Neural crest cell (in vitro differentiated cells): ENCODE measurements around the gene HPN. TPM values are rescaled to one million over a fixed set of nuclear protein-coding genes. Genes with fewer than 3 reads are reported as not detected.
A peak's percentile ranks its signal among the peaks of the same experiment; 100 is the strongest.
"Not testable (repeated sequence)": the region's sequence is repeated elsewhere in the genome, so short reads cannot be mapped to it uniquely, and the experiment has no call there.

Experiments
- DNase-seq: peaks from one replicate; pipeline ENCODE4 v3.0.0; 2021; ENCODE audit warnings: low read depth, mixed read lengths, low spot score
- H3K27ac Mint-ChIP-seq: one replicate; pipeline ENCODE4 v1.8.0; 2021; ENCODE audit warnings: mild to moderate bottlenecking, mixed read lengths; ENCODE audit not compliant: unreplicated experiment
- H3K27me3 Mint-ChIP-seq: 2 replicates; pipeline ENCODE4 v1.8.0; 2021; ENCODE audit warnings: low read depth, mild to moderate bottlenecking, mixed read lengths
- H3K36me3 Mint-ChIP-seq: 2 replicates; pipeline ENCODE4 v1.8.0; 2021; ENCODE audit warnings: low read depth, mild to moderate bottlenecking, mixed read lengths
- H3K4me1 Mint-ChIP-seq: 2 replicates; pipeline ENCODE4 v1.8.0; 2021; ENCODE audit warnings: mixed read lengths
- H3K4me3 Mint-ChIP-seq: one replicate; pipeline ENCODE4 v1.8.0; 2021; ENCODE audit warnings: mild to moderate bottlenecking, mixed read lengths
- H3K9me3 Mint-ChIP-seq: 2 replicates; pipeline ENCODE4 v1.8.0; 2021; ENCODE audit warnings: mixed read lengths
- CTCF ChIP-seq: fragments of 200-600 bp; sonication (generic); conservative IDR thresholded peaks from 2 replicates; pipeline ENCODE4 v1.5.0; 2021; ENCODE audit warnings: antibody characterized with exemption, mild to moderate bottlenecking
- long read RNA-seq: library from polyadenylated mRNA; unstranded; transcript quantifications from one replicate; pipeline ENCODE4 v2.0.0, GENCODE V29; 2020
- total RNA-seq: library from RNA; stranded (reverse); gene quantifications from 2 replicates; pipeline ENCODE4 v1.2.1, GENCODE V29; 2021

Gene HPN
- 0.26 and 0.27 TPM in 2 replicates for total RNA-seq
- long read RNA-seq = 0 reads

- Mint-ChIP-seq H3K27ac (no peak within 1 kb of the TSS), H3K27me3 (no peaks in the 10 kb centered on the region), H3K36me3 (no peaks in the 10 kb centered on the region), H3K4me1 (peaks cover 23% of the 10 kb centered on the region), H3K9me3 (no peaks in the 10 kb centered on the region), H3K4me3 (peak within 1 kb of the TSS; percentile 49)
- no peak for TF ChIP-seq CTCF
- no peak for DNase-seq
These were observed at the start of gene HPN for GRCh38 chr19:35041548-35042055. Gene HPN, plus strand, starts transcription at chr19:35041721. Its CDS starts 786 bp downstream, at chr19:35042507.

- H3K9me3 Mint-ChIP-seq, H3K4me1 Mint-ChIP-seq, H3K36me3 Mint-ChIP-seq, DNase-seq, H3K27ac Mint-ChIP-seq, H3K27me3 Mint-ChIP-seq, H3K4me3 Mint-ChIP-seq: not testable (repeated sequence)
These were observed 48.9 kb upstream of the HPN start for GRCh38 chr19:34992582-34992981.

- no peak overlapping the region for H3K4me3 Mint-ChIP-seq
- peaks cover 15% of the 10 kb centered on the region for H3K4me1 Mint-ChIP-seq
- peaks cover 2% of the 10 kb centered on the region for H3K27me3 Mint-ChIP-seq
- H3K36me3 Mint-ChIP-seq = no peaks in the 10 kb centered on the region
- no peak for TF ChIP-seq CTCF
- no peak for DNase-seq
- H3K9me3 Mint-ChIP-seq = no peaks in the 10 kb centered on the region
- no peak overlapping the region for H3K27ac Mint-ChIP-seq
These were observed 47.3 kb upstream of the HPN start for GRCh38 chr19:34994286-34994642.

GRCh38 chr19:34994643-34995541 lies 46.6 kb upstream of the HPN start:
- TF ChIP-seq CTCF = no peak
- Mint-ChIP-seq H3K4me3 (no peak overlapping the region), H3K27ac (no peak overlapping the region)

GRCh38 chr19:34995551-34995950 lies 46.0 kb upstream of the HPN start:
- H3K27me3 Mint-ChIP-seq = peaks cover 2% of the 10 kb centered on the region
- H3K9me3 Mint-ChIP-seq = no peaks in the 10 kb centered on the region
- DNase-seq = no peak
- no peaks in the 10 kb centered on the region for H3K36me3 Mint-ChIP-seq
- TF ChIP-seq CTCF = no peak
- peaks cover 19% of the 10 kb centered on the region for H3K4me1 Mint-ChIP-seq
- no peak overlapping the region for H3K27ac Mint-ChIP-seq
- no peak overlapping the region for H3K4me3 Mint-ChIP-seq

More at GRCh38 chr19:34994643-34995541, 46.6 kb upstream of the HPN start:
- Mint-ChIP-seq H3K9me3 (no peaks in the 10 kb centered on the region), H3K36me3 (no peaks in the 10 kb centered on the region), H3K27me3 (peaks cover 2% of the 10 kb centered on the region), H3K4me1 (peaks cover 19% of the 10 kb centered on the region)
- DNase-seq = no peak

- no peak for TF ChIP-seq CTCF
- H3K27me3 Mint-ChIP-seq = peaks cover 2% of the 10 kb centered on the region
- peaks cover 32% of the 10 kb centered on the region for H3K4me1 Mint-ChIP-seq
- no peaks in the 10 kb centered on the region for H3K9me3 Mint-ChIP-seq
- H3K36me3 Mint-ChIP-seq = no peaks in the 10 kb centered on the region
- peak overlapping the region; percentile 63 for H3K27ac Mint-ChIP-seq
- DNase-seq = no peak
- peak overlapping the region; percentile 54 for H3K4me3 Mint-ChIP-seq
These were observed 44.4 kb upstream of the HPN start for GRCh38 chr19:34997071-34997617.

GRCh38 chr19:34998224-34998623 lies 43.3 kb upstream of the HPN start:
- H3K4me1 Mint-ChIP-seq = peaks cover 42% of the 10 kb centered on the region

More at GRCh38 chr19:34998224-34998623, 43.3 kb upstream of the HPN start:
- H3K27me3 Mint-ChIP-seq, H3K27ac Mint-ChIP-seq, H3K4me3 Mint-ChIP-seq, H3K36me3 Mint-ChIP-seq, H3K9me3 Mint-ChIP-seq, DNase-seq: not testable (repeated sequence)
